ENCODE measurements around the gene RPS6KA1.
"Not testable (repeated sequence)": the region's sequence is repeated elsewhere in the genome, so short reads cannot be mapped to it uniquely, and the experiment has no call there.

DNA sequence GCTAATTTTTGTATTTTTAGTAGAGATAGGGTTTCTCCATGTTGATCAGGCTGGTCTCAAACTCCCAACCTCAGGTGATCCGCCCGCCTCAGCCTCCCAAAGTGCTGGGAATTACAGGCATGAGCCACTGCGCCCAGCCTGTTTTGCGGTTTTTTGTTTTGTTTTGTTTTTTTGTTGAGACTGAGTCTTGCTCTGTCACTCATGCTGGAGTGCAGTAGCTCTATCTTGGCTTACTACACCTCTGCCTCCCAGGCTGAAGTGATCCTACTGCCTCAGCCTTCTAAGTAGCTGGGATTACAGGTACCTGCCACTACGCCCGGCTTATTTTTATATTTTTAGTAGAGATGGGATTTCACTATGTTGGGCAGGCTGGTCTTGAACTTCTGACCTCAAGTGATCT, 65.0 kb downstream of the RPS6KA1 start:
- not testable (repeated sequence) for TF ChIP-seq EZH2phosphoT487 (IDR thresholded peaks at IDR 0.05; ENCODE audit: insufficient read depth, low read depth); EZH2 (IDR thresholded peaks at IDR 0.05; ENCODE audit: insufficient read depth, poor library complexity, severe bottlenecking)

All from GM23248 (cell line).